HG03432 (cell line): Measurements from ENCODE around the gene KLRF2.

ENCODE experiments used
- ATAC-seq: cut with Tn5 transposase; IDR thresholded peaks from one replicate; pipeline ENCODE4 v1.9.1; 2021; ENCODE audit warnings: mild to moderate bottlenecking, moderate library complexity; ENCODE audit not compliant: unreplicated experiment

The KLRF2 gene

GRCh38 chr12:9933958-9934357, 52.7 kb downstream of the KLRF2 start:
- ATAC-seq, result no peak

DNA sequence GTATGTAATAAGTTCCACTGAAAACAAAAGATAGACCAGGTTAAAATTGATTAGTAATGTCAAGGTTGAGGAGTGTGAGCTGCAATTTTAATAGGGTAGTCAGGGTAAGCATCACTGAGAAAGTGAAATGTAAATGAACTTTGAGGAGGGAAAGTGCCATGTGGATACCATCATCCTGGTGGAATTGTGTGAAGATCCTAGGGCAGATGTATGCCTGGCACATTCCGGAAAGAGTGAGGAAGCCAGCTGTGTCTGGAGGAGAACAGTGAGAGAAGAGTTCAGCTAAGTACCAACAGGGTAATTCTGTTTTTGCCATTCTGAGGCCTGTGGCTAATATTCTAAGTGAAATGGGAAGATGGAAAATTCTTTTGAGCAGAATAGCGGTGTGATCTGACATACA, 53.7 kb downstream of the KLRF2 start:
- ATAC-seq, result no peak

DNA sequence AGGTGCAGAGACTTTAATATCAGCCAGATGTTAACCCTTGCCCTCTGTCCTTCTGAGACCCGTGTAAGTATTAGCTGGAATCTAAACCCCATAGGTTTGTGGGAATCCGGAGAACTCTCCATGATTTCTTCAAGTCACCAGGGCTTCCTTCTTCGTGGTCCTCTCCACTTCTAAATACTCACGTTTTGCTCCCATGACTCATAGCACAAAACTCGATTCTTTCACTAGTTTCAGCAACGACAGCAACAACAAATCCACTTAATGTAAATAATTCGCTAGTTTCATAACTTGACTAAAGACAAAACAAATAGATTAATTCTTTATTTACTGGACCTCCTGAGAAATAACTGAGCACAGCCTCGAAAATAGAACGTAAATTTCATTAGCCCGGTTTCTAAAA, 55.3 kb downstream of the KLRF2 start:
- no peak for ATAC-seq

DNA sequence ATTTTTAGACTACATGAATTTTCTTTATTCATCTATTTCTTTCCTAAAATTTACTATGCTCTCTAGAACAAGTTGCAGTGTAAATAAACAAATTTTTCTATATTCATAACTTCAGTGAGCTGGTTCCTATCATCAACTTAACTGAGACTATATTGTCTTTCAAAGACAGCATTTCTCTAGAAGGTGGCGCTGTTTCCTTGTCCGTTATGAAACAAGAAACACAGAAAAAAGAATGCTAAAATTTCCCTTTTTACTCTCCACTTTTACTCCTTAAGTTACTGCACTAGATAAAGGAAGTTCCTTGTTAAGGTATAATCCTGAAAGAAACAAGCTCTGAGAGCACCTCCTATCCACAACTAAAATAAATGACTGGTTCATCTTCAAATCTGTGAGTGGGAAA, 59.1 kb downstream of the KLRF2 start:
- no peak for ATAC-seq

- ATAC-seq, result no peak
Measured at GRCh38 chr12:9941838-9942237, 60.5 kb downstream of the KLRF2 start.

- peak; percentile 52 for ATAC-seq
Measured at GRCh38 chr12:9943240-9943639, 62.0 kb downstream of the KLRF2 start.

GRCh38 chr12:9944391-9944790, 63.1 kb downstream of the KLRF2 start:
- ATAC-seq, result no peak
